Measurements from ENCODE around the gene MOSMO.

The MOSMO gene

GRCh38 chr16:22007509-22008214 lies at the start of gene MOSMO:
MOSMO (plus strand) TSS chr16:22008111; CDS start chr16:22008302, 191 bp downstream.
- Histone ChIP-seq H3K36me3 (ENCODE audit: control insufficient read depth, insufficient read depth, low read length, severe bottlenecking) (no peaks in the 10 kb centered on the region), H3K4me3 (ENCODE audit: low read length) (peak within 1 kb of the TSS; percentile 90), H3K27me3 (replicated peaks; ENCODE audit: control insufficient read depth, insufficient read depth, low read length) (no peaks in the 10 kb centered on the region), H3K9ac (ENCODE audit: low read length) (peak within 1 kb of the TSS; percentile 90), H3K4me1 (ENCODE audit: control insufficient read depth, insufficient read depth, low read length) (peaks cover 11% of the 10 kb centered on the region), H3K9me3 (ENCODE audit: control insufficient read depth, low read length) (no peaks in the 10 kb centered on the region)
- DNase-seq (ENCODE audit: low read depth) = peak; percentile 91

- no peak overlapping the region for H3K9ac ChIP-seq (ENCODE audit: low read length)
- H3K36me3 ChIP-seq (ENCODE audit: control insufficient read depth, insufficient read depth, low read length, severe bottlenecking) = peaks cover 79% of the 10 kb centered on the region
- H3K27me3 ChIP-seq (replicated peaks; ENCODE audit: control insufficient read depth, insufficient read depth, low read length) = no peaks in the 10 kb centered on the region
- H3K9me3 ChIP-seq (ENCODE audit: control insufficient read depth, low read length) = no peaks in the 10 kb centered on the region
- H3K4me3 ChIP-seq (ENCODE audit: low read length) = no peak overlapping the region
- DNase-seq (ENCODE audit: low read depth) = no peak
- peaks cover 13% of the 10 kb centered on the region for H3K4me1 ChIP-seq (ENCODE audit: control insufficient read depth, insufficient read depth, low read length)
Observed at GRCh38 chr16:21959050-21959449, 48.9 kb upstream of the MOSMO start.

- H3K4me3 ChIP-seq (ENCODE audit: low read length) = no peak overlapping the region
- peaks cover 98% of the 10 kb centered on the region for H3K36me3 ChIP-seq (ENCODE audit: control insufficient read depth, insufficient read depth, low read length, severe bottlenecking)
- H3K9ac ChIP-seq (ENCODE audit: low read length) = no peak overlapping the region
- DNase-seq (ENCODE audit: low read depth) = no peak
- no peaks in the 10 kb centered on the region for H3K4me1 ChIP-seq (ENCODE audit: control insufficient read depth, insufficient read depth, low read length)
- no peaks in the 10 kb centered on the region for H3K9me3 ChIP-seq (ENCODE audit: control insufficient read depth, low read length)
- H3K27me3 ChIP-seq (replicated peaks; ENCODE audit: control insufficient read depth, insufficient read depth, low read length) = no peaks in the 10 kb centered on the region
Observed at GRCh38 chr16:21962475-21962874, 45.4 kb upstream of the MOSMO start.

GRCh38 chr16:21963887-21964286 lies 44.0 kb upstream of the MOSMO start:
- H3K27me3 ChIP-seq (replicated peaks; ENCODE audit: control insufficient read depth, insufficient read depth, low read length) = no peaks in the 10 kb centered on the region
- H3K9ac ChIP-seq (ENCODE audit: low read length) = no peak overlapping the region
- H3K9me3 ChIP-seq (ENCODE audit: control insufficient read depth, low read length) = no peaks in the 10 kb centered on the region
- no peaks in the 10 kb centered on the region for H3K4me1 ChIP-seq (ENCODE audit: control insufficient read depth, insufficient read depth, low read length)
- peaks cover 98% of the 10 kb centered on the region for H3K36me3 ChIP-seq (ENCODE audit: control insufficient read depth, insufficient read depth, low read length, severe bottlenecking)
- no peak for DNase-seq (ENCODE audit: low read depth)
- H3K4me3 ChIP-seq (ENCODE audit: low read length) = no peak overlapping the region

GRCh38 chr16:21964353-21964752 lies 43.6 kb upstream of the MOSMO start:
- Histone ChIP-seq H3K9me3 (ENCODE audit: control insufficient read depth, low read length) (no peaks in the 10 kb centered on the region), H3K4me3 (ENCODE audit: low read length) (no peak overlapping the region), H3K4me1 (ENCODE audit: control insufficient read depth, insufficient read depth, low read length) (no peaks in the 10 kb centered on the region), H3K36me3 (ENCODE audit: control insufficient read depth, insufficient read depth, low read length, severe bottlenecking) (peaks cover 98% of the 10 kb centered on the region), H3K9ac (ENCODE audit: low read length) (no peak overlapping the region), H3K27me3 (replicated peaks; ENCODE audit: control insufficient read depth, insufficient read depth, low read length) (no peaks in the 10 kb centered on the region)
- no peak for DNase-seq (ENCODE audit: low read depth)

- no peak for DNase-seq (ENCODE audit: low read depth)
- Histone ChIP-seq H3K4me3 (ENCODE audit: low read length) (no peak overlapping the region), H3K36me3 (ENCODE audit: control insufficient read depth, insufficient read depth, low read length, severe bottlenecking) (peaks cover 99% of the 10 kb centered on the region), H3K4me1 (ENCODE audit: control insufficient read depth, insufficient read depth, low read length) (no peaks in the 10 kb centered on the region), H3K9ac (ENCODE audit: low read length) (no peak overlapping the region), H3K27me3 (replicated peaks; ENCODE audit: control insufficient read depth, insufficient read depth, low read length) (no peaks in the 10 kb centered on the region), H3K9me3 (ENCODE audit: control insufficient read depth, low read length) (no peaks in the 10 kb centered on the region)
Observed at GRCh38 chr16:21971856-21972255, 36.1 kb upstream of the MOSMO start.

- Histone ChIP-seq H3K27me3 (replicated peaks; ENCODE audit: control insufficient read depth, insufficient read depth, low read length) (no peaks in the 10 kb centered on the region), H3K9me3 (ENCODE audit: control insufficient read depth, low read length) (no peaks in the 10 kb centered on the region), H3K4me1 (ENCODE audit: control insufficient read depth, insufficient read depth, low read length) (no peaks in the 10 kb centered on the region), H3K4me3 (ENCODE audit: low read length) (no peak overlapping the region), H3K9ac (ENCODE audit: low read length) (no peak overlapping the region), H3K36me3 (ENCODE audit: control insufficient read depth, insufficient read depth, low read length, severe bottlenecking) (peaks cover 99% of the 10 kb centered on the region)
- no peak for DNase-seq (ENCODE audit: low read depth)
Observed at GRCh38 chr16:21973945-21974344, 34.0 kb upstream of the MOSMO start.

GRCh38 chr16:21980032-21980431 lies 27.9 kb upstream of the MOSMO start:
- H3K27me3 ChIP-seq (replicated peaks; ENCODE audit: control insufficient read depth, insufficient read depth, low read length) = no peaks in the 10 kb centered on the region
- H3K4me1 ChIP-seq (ENCODE audit: control insufficient read depth, insufficient read depth, low read length) = peaks cover 6% of the 10 kb centered on the region
- DNase-seq (ENCODE audit: low read depth) = no peak
- no peak overlapping the region for H3K9ac ChIP-seq (ENCODE audit: low read length)
- peaks cover 100% of the 10 kb centered on the region for H3K36me3 ChIP-seq (ENCODE audit: control insufficient read depth, insufficient read depth, low read length, severe bottlenecking)
- H3K9me3 ChIP-seq (ENCODE audit: control insufficient read depth, low read length) = no peaks in the 10 kb centered on the region
- no peak overlapping the region for H3K4me3 ChIP-seq (ENCODE audit: low read length)

- H3K9ac ChIP-seq (ENCODE audit: low read length) = no peak overlapping the region
- no peak overlapping the region for H3K4me3 ChIP-seq (ENCODE audit: low read length)
- H3K9me3 ChIP-seq (ENCODE audit: control insufficient read depth, low read length) = no peaks in the 10 kb centered on the region
- H3K36me3 ChIP-seq (ENCODE audit: control insufficient read depth, insufficient read depth, low read length, severe bottlenecking) = peaks cover 82% of the 10 kb centered on the region
- H3K4me1 ChIP-seq (ENCODE audit: control insufficient read depth, insufficient read depth, low read length) = peaks cover 18% of the 10 kb centered on the region
- no peak for DNase-seq (ENCODE audit: low read depth)
- H3K27me3 ChIP-seq (replicated peaks; ENCODE audit: control insufficient read depth, insufficient read depth, low read length) = no peaks in the 10 kb centered on the region
Observed at GRCh38 chr16:21982108-21982507, 25.8 kb upstream of the MOSMO start.

- Histone ChIP-seq H3K4me1 (ENCODE audit: control insufficient read depth, insufficient read depth, low read length) (peaks cover 29% of the 10 kb centered on the region), H3K4me3 (ENCODE audit: low read length) (no peak overlapping the region), H3K9ac (ENCODE audit: low read length) (no peak overlapping the region), H3K9me3 (ENCODE audit: control insufficient read depth, low read length) (no peaks in the 10 kb centered on the region), H3K27me3 (replicated peaks; ENCODE audit: control insufficient read depth, insufficient read depth, low read length) (no peaks in the 10 kb centered on the region), H3K36me3 (ENCODE audit: control insufficient read depth, insufficient read depth, low read length, severe bottlenecking) (peaks cover 62% of the 10 kb centered on the region)
- no peak for DNase-seq (ENCODE audit: low read depth)
Observed at GRCh38 chr16:21984062-21984461, 23.8 kb upstream of the MOSMO start.

- H3K4me1 ChIP-seq (ENCODE audit: control insufficient read depth, insufficient read depth, low read length) = peaks cover 36% of the 10 kb centered on the region
- no peaks in the 10 kb centered on the region for H3K9me3 ChIP-seq (ENCODE audit: control insufficient read depth, low read length)
- no peak overlapping the region for H3K4me3 ChIP-seq (ENCODE audit: low read length)
- H3K9ac ChIP-seq (ENCODE audit: low read length) = no peak overlapping the region
- no peak for DNase-seq (ENCODE audit: low read depth)
- peaks cover 47% of the 10 kb centered on the region for H3K36me3 ChIP-seq (ENCODE audit: control insufficient read depth, insufficient read depth, low read length, severe bottlenecking)
- no peaks in the 10 kb centered on the region for H3K27me3 ChIP-seq (replicated peaks; ENCODE audit: control insufficient read depth, insufficient read depth, low read length)
Observed at GRCh38 chr16:21985524-21985923, 22.4 kb upstream of the MOSMO start.

Measured in adipocyte (in vitro differentiated cells).